GM18868 (cell line): Measurements from ENCODE around the gene DNAJB13.
"Not testable (repeated sequence)": the region's sequence is repeated elsewhere in the genome, so short reads cannot be mapped to it uniquely, and the experiment has no call there.

ENCODE experiments used
- ATAC-seq: cut with Tn5 transposase; IDR thresholded peaks from one replicate; pipeline ENCODE4 v1.9.1; 2021; ENCODE audit warnings: mild to moderate bottlenecking, moderate library complexity; ENCODE audit not compliant: unreplicated experiment

DNAJB13 gene

GRCh38 chr11:73976451-73977151 is 25.8 kb downstream of the DNAJB13 start:
- no peak for ATAC-seq

GRCh38 chr11:73977856-73978519 is 27.2 kb downstream of the DNAJB13 start:
- no peak for ATAC-seq

- ATAC-seq = no peak
Observed at GRCh38 chr11:73978576-73979086, 27.8 kb downstream of the DNAJB13 start.

GRCh38 chr11:73980001-73980961 is 29.5 kb downstream of the DNAJB13 start:
- peak; percentile 61 for ATAC-seq

GRCh38 chr11:73981051-73981805 is 30.4 kb downstream of the DNAJB13 start:
- no peak for ATAC-seq

- peak; percentile 45 for ATAC-seq
Observed at GRCh38 chr11:73982595-73982989, 31.8 kb downstream of the DNAJB13 start, which contains the start of gene UCP2. TSS of gene UCP2 (minus strand) at chr11:73982843. CDS start at chr11:73978378, 4,465 bp downstream.

GRCh38 chr11:73982990-73983740 is 32.3 kb downstream of the DNAJB13 start:
- ATAC-seq = peak; percentile 71

- ATAC-seq = no peak
Observed at GRCh38 chr11:73983741-73984538, 33.1 kb downstream of the DNAJB13 start.

GRCh38 chr11:73985661-73986060 is 34.8 kb downstream of the DNAJB13 start:
- ATAC-seq = not testable (repeated sequence)

- ATAC-seq = no peak
Observed at GRCh38 chr11:73988227-73988626, 37.4 kb downstream of the DNAJB13 start.

- ATAC-seq = no peak
Observed at GRCh38 chr11:73989156-73989555, 38.3 kb downstream of the DNAJB13 start.

GRCh38 chr11:73990730-73991129 is 39.9 kb downstream of the DNAJB13 start:
- ATAC-seq = no peak

- ATAC-seq = peak; percentile 46
Observed at GRCh38 chr11:73991471-73992006, 40.7 kb downstream of the DNAJB13 start.

- no peak for ATAC-seq
Observed at GRCh38 chr11:73995247-73995646, 44.4 kb downstream of the DNAJB13 start.

GRCh38 chr11:73995731-73996130 is 44.9 kb downstream of the DNAJB13 start:
- ATAC-seq = peak; percentile 45

- ATAC-seq = no peak
Observed at GRCh38 chr11:73996161-73996747, 45.4 kb downstream of the DNAJB13 start.

- ATAC-seq = no peak
Observed at GRCh38 chr11:73997120-73997770, 46.4 kb downstream of the DNAJB13 start.
